ENCODE data around the gene FMO2. TPM values are rescaled to one million over a fixed set of nuclear protein-coding genes. Genes with fewer than 3 reads are reported as not detected.

FMO2 gene
- total and polyA plus RNA-seq, 2 of the 8 experiments (the other 6 are each of a cell fraction or from before 2014, with no cell fraction given), result not detected

DNA sequence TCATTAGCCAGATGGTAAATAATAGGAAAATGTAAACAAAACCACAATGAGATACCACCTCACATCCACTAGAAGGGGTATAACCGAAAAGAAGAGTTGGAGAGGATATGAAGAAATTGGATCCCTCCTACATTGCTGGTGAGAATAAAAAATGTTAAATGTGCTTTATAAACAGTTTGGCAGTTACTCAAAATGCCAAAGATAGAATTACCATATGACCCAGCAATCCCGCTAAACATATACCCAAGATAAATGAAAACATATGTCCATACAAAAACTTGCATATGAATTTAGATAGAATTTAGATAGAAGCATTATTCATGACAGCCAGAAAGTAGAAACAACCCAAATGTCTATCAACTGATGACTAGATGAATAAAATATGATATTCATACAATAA is 4.4 kb upstream of the FMO2 start:
- TF ChIP-seq ZNF274 (IDR thresholded peaks at IDR 0.05; ENCODE audit: borderline replicate concordance, extremely low read depth, low read length), result no peak
- TF ChIP-seq JUND (IDR thresholded peaks at IDR 0.05; ENCODE audit: low read length), result no peak
- TF ChIP-seq, protein P1, sequence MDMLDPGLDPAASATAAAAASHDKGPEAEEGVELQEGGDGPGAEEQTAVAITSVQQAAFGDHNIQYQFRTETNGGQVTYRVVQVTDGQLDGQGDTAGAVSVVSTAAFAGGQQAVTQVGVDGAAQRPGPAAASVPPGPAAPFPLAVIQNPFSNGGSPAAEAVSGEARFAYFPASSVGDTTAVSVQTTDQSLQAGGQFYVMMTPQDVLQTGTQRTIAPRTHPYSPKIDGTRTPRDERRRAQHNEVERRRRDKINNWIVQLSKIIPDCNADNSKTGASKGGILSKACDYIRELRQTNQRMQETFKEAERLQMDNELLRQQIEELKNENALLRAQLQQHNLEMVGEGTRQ (IDR thresholded peaks at IDR 0.05; ENCODE audit: low read length), result no peak
- TF ChIP-seq, protein P2, sequence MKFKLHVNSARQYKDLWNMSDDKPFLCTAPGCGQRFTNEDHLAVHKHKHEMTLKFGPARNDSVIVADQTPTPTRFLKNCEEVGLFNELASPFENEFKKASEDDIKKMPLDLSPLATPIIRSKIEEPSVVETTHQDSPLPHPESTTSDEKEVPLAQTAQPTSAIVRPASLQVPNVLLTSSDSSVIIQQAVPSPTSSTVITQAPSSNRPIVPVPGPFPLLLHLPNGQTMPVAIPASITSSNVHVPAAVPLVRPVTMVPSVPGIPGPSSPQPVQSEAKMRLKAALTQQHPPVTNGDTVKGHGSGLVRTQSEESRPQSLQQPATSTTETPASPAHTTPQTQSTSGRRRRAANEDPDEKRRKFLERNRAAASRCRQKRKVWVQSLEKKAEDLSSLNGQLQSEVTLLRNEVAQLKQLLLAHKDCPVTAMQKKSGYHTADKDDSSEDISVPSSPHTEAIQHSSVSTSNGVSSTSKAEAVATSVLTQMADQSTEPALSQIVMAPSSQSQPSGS (IDR thresholded peaks at IDR 0.05; ENCODE audit: low read length), result no peak
- no peak for TF ChIP-seq BRCA1 (IDR thresholded peaks at IDR 0.05; ENCODE audit: low read depth, low read length)
- H3K4ac ChIP-seq (replicated peaks; ENCODE audit: insufficient read length, low read depth, low read length), result no peak overlapping the region
- H2BK5ac ChIP-seq (ENCODE audit: low read depth, low read length), result no peak overlapping the region
- H4K91ac ChIP-seq (replicated peaks; ENCODE audit: insufficient read length, low read length), result no peak overlapping the region
- 98% methylated on average over 2 of the region's 2 CpGs; no CpG with 5 or more reads in 1 of the 2 experiments for WGBS, 2 experiments (ENCODE audit: extremely low coverage in 1 of 2, insufficient coverage in 1 of 2, insufficient read length in 1 of 2, insufficient replicate concordance in 2 of 2, low coverage in 1 of 2, low lambda C conversion rate in 2 of 2, missing lambda C conversion rate in 1 of 2)
- H3K9me3 ChIP-seq (ENCODE audit: insufficient read depth in 2 of 2, low read depth in 1 of 2, low read length in 1 of 2), result no peaks in the 10 kb centered on the region
- no peak overlapping the region for H3K56ac ChIP-seq (replicated peaks; ENCODE audit: insufficient read length, low read depth, low read length)
- H4K8ac ChIP-seq (ENCODE audit: extremely low read depth, insufficient read depth, low read length), result no peak overlapping the region
- no peak overlapping the region for H3K23ac ChIP-seq (ENCODE audit: insufficient read length)
- H3K4me2 ChIP-seq (ENCODE audit: insufficient read depth in 1 of 2, low read depth in 2 of 2, low read length in 2 of 2), result no peak overlapping the region
- H3K18ac ChIP-seq (ENCODE audit: extremely low read depth, low read length), result no peak overlapping the region
- no peaks in the 10 kb centered on the region for H3K36me3 ChIP-seq (ENCODE audit: control insufficient read depth in 2 of 4, insufficient read depth in 4 of 4, low read length in 3 of 4)
- no peaks in the 10 kb centered on the region for H3K79me2 ChIP-seq (ENCODE audit: control insufficient read depth in 1 of 2, insufficient read depth in 2 of 2, low read length in 2 of 2)
- POLR2A ChIA-PET (ENCODE audit: partially characterized antibody), result no interaction called here
- no peak overlapping the region for H2BK20ac ChIP-seq (ENCODE audit: low read length)
- no peak overlapping the region for H3K9ac ChIP-seq (replicated peaks in 1 of 4; ENCODE audit: extremely low read depth in 1 of 4, low read depth in 3 of 4, low read length in 3 of 4)
- no peaks in the 10 kb centered on the region for H4K20me1 ChIP-seq (replicated peaks in 1 of 2; ENCODE audit: control insufficient read depth in 1 of 2, insufficient read depth in 2 of 2, low read length in 2 of 2)
- H4K5ac ChIP-seq (ENCODE audit: insufficient read length, low read depth, low read length), result no peak overlapping the region
- no peaks in the 10 kb centered on the region for H3K79me1 ChIP-seq (ENCODE audit: low read depth, low read length)
- H3K4me3 ChIP-seq (ENCODE audit: extremely low read depth in 1 of 4, insufficient read depth in 2 of 4, low read depth in 3 of 4, low read length in 4 of 4), result no peak overlapping the region
- CTCF ChIA-PET (ENCODE audit: partially characterized antibody), result no interaction called here
- H2BK12ac ChIP-seq (ENCODE audit: low read depth, low read length), result no peak overlapping the region
- no peaks in the 10 kb centered on the region for H3K23me2 ChIP-seq (ENCODE audit: low read depth, low read length)
- H2BK120ac ChIP-seq (replicated peaks; ENCODE audit: low read depth, low read length), result no peak overlapping the region
- no peaks in the 10 kb centered on the region for H3K27me3 ChIP-seq (replicated peaks in 1 of 4; ENCODE audit: control insufficient read depth in 3 of 4, extremely low read depth in 1 of 4, insufficient read depth in 3 of 4, low read length in 3 of 4)
- no peak overlapping the region for H3K14ac ChIP-seq (ENCODE audit: insufficient read length)
- no peak for DNase-seq (ENCODE audit: low read depth in 1 of 2, low spot score in 2 of 2)
- no peaks in the 10 kb centered on the region; a peak in 1 of 7 replicates for H3K4me1 ChIP-seq (replicated peaks in 1 of 4; ENCODE audit: control insufficient read depth in 3 of 4, insufficient read depth in 4 of 4, low read length in 3 of 4)
- H2AFZ ChIP-seq (ENCODE audit: low read length), result no peak overlapping the region
- no peak overlapping the region for H2BK15ac ChIP-seq (ENCODE audit: low read length)
- FAIRE-seq, result no peak
- H3K27ac ChIP-seq (ENCODE audit: low read depth, low read length), result no peak overlapping the region
- H2AK5ac ChIP-seq (ENCODE audit: low read depth, low read length), result no peak overlapping the region

Data from H1 (cell line).